ENCODE data around the gene OR2C1.

Gene OR2C1

GRCh38 chr16:3400446-3400778 lies 44.7 kb downstream of the OR2C1 start:
- no peak for DNase-seq (ENCODE audit: low read depth in 2 of 2)

GRCh38 chr16:3400779-3401688 lies 45.3 kb downstream of the OR2C1 start, which contains the start of the genes ZNF174 and ZSCAN32:
ZNF174 (plus strand) TSS chr16:3401215; CDS start chr16:3402005, 790 bp downstream.
ZSCAN32 (minus strand) TSS chr16:3401004; CDS start chr16:3397557, 3,447 bp downstream.
- DNase-seq (ENCODE audit: low read depth in 2 of 2): peak; percentile 97 to 98

- no peak for DNase-seq (ENCODE audit: low read depth in 2 of 2)
Measured at GRCh38 chr16:3401719-3402397, 46.2 kb downstream of the OR2C1 start.
